OCI-LY1 (cell line): ENCODE results near the gene MPP7.

ENCODE experiments used
- H2AFZ ChIP-seq: fragments of 200-600 bp; sonication (generic), shearing (Covaris generic); 2 replicates; pipeline ENCODE4 v1.6.0; 2014; ENCODE audit warnings: antibody characterized with exemption, mild to moderate bottlenecking, low read length
- H3F3A ChIP-seq: fragments of 200-600 bp; sonication (generic), shearing (Covaris generic); 2 replicates; pipeline ENCODE4 v1.6.0; 2014; ENCODE audit warnings: mild to moderate bottlenecking, antibody characterized with exemption, low read length, moderate library complexity; ENCODE audit not compliant: insufficient read depth
- H3K27ac ChIP-seq: fragments of 200-600 bp; sonication (generic); 2 replicates; pipeline ENCODE4 v1.5.1; 2014; ENCODE audit warnings: low read length, mixed run types, mild to moderate bottlenecking, low read depth; ENCODE audit not compliant: poor library complexity, severe bottlenecking
- H3K27me3 ChIP-seq: fragments of 200-600 bp; sonication (generic); 2 replicates; pipeline ENCODE4 v1.6.0; 2014; ENCODE audit warnings: antibody characterized with exemption, mild to moderate bottlenecking, low read length, moderate library complexity; ENCODE audit not compliant: insufficient read depth
- H3K36me3 ChIP-seq: fragments of 200-600 bp; sonication (generic); 2 replicates; pipeline ENCODE4 v1.6.1; 2014; ENCODE audit warnings: mild to moderate bottlenecking, antibody characterized with exemption, low read length, moderate library complexity, mixed read lengths; ENCODE audit not compliant: insufficient read depth
- H3K4me1 ChIP-seq: fragments of 200-600 bp; sonication (generic); 2 replicates; pipeline ENCODE4 v1.5.1; 2014; ENCODE audit warnings: mild to moderate bottlenecking, low read length, moderate library complexity; ENCODE audit not compliant: insufficient read depth, severe bottlenecking
- H3K4me2 ChIP-seq: fragments of 200-600 bp; sonication (generic), shearing (Covaris generic); 2 replicates; pipeline ENCODE4 v1.6.1; 2014; ENCODE audit warnings: low read length
- H3K4me3 ChIP-seq: fragments of 200-600 bp; sonication (generic); 2 replicates; pipeline ENCODE4 v1.5.1; 2014; ENCODE audit warnings: low read length, low read depth, mild to moderate bottlenecking, mixed read lengths; ENCODE audit not compliant: poor library complexity, severe bottlenecking
- H3K79me2 ChIP-seq: fragments of 200-600 bp; shearing (Covaris generic); 2 replicates; pipeline ENCODE4 v1.6.1; 2016; ENCODE audit warnings: mixed run types, low read length, mixed read lengths; ENCODE audit not compliant: insufficient read depth
- H3K9ac ChIP-seq: fragments of 200-600 bp; sonication (generic), shearing (Covaris generic); 2 replicates; pipeline ENCODE4 v1.6.1; 2014; ENCODE audit warnings: mild to moderate bottlenecking, low read length, mixed read lengths
- H3K9me2 ChIP-seq: fragments of 200-600 bp; sonication (generic), shearing (Covaris generic); 2 replicates; pipeline ENCODE4 v1.6.1; 2014; ENCODE audit warnings: low read depth, mild to moderate bottlenecking, low read length, mixed read lengths
- H3K9me3 ChIP-seq: fragments of 200-600 bp; shearing (Covaris generic); 2 replicates; pipeline ENCODE4 v1.6.1; 2014; ENCODE audit warnings: low read length, mixed read lengths
- H4K20me1 ChIP-seq: fragments of 200-600 bp; sonication (generic), shearing (Covaris generic); 2 replicates; pipeline ENCODE4 v1.6.0; 2016; ENCODE audit warnings: mild to moderate bottlenecking, low read length; ENCODE audit not compliant: insufficient read depth
- CTCF ChIP-seq: fragments of 200-600 bp; sonication (generic), shearing (Covaris generic); IDR thresholded peaks from 2 replicates; pipeline ENCODE4 v1.5.1; 2017; ENCODE audit warnings: mild to moderate bottlenecking, antibody characterized with exemption, low read length, moderate library complexity, mixed read lengths
- EZH2 ChIP-seq: fragments of 200-600 bp; sonication (generic), shearing (Covaris generic); IDR thresholded peaks from 2 replicates; pipeline ENCODE4 v1.8.0; 2017; ENCODE audit warnings: borderline replicate concordance, mixed run types, mild to moderate bottlenecking, antibody characterized with exemption, low read length, moderate library complexity, mixed read lengths

MPP7 gene

GRCh38 chr10:28315140-28315539, 12.3 kb upstream of the MPP7 start:
- Histone ChIP-seq H2AFZ (no peak overlapping the region), H3F3A (no peaks in the 10 kb centered on the region), H3K9me3 (no peaks in the 10 kb centered on the region), H3K79me2 (no peaks in the 10 kb centered on the region), H3K27ac (no peak overlapping the region), H3K9ac (no peak overlapping the region), H3K4me1 (no peaks in the 10 kb centered on the region), H3K9me2 (no peaks in the 10 kb centered on the region), H4K20me1 (no peaks in the 10 kb centered on the region), H3K27me3 (no peaks in the 10 kb centered on the region; the same call in 1 of the 2 replicates), H3K4me3 (no peak overlapping the region), H3K36me3 (no peaks in the 10 kb centered on the region), H3K4me2 (no peak overlapping the region)
- TF ChIP-seq EZH2 (no peak), CTCF (no peak)

GRCh38 chr10:28314211-28314610, 11.3 kb upstream of the MPP7 start:
- Histone ChIP-seq H4K20me1 (no peaks in the 10 kb centered on the region), H3K9ac (no peak overlapping the region), H3K4me1 (no peaks in the 10 kb centered on the region), H3F3A (no peaks in the 10 kb centered on the region), H3K4me3 (no peak overlapping the region), H3K9me3 (no peaks in the 10 kb centered on the region), H2AFZ (no peak overlapping the region), H3K4me2 (no peak overlapping the region), H3K27ac (no peak overlapping the region), H3K36me3 (no peaks in the 10 kb centered on the region), H3K27me3 (no peaks in the 10 kb centered on the region; the same call in 1 of the 2 replicates), H3K79me2 (no peaks in the 10 kb centered on the region), H3K9me2 (no peaks in the 10 kb centered on the region)
- no peak for TF ChIP-seq CTCF
- no peak for TF ChIP-seq EZH2

DNA sequence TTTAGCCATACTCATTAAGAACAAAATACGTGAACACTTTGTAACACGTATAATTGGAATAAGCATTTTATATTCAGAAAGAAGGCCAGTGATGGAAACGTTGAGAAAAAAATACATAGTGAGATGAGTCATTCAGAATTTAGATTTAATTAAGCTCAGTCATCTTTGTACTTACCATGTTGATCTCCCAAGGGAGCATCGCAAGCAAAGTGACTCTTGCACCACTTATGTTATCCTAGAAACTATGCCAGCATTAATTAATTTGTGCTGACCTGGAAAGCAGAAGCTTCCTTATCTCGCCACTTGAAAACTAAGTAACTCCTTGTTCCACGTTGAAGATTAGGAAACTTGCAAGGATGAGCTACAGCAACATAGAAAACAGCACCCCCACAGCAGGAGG, 9.7 kb upstream of the MPP7 start:
- no peaks in the 10 kb centered on the region for H4K20me1 ChIP-seq
- no peak overlapping the region for H3K4me3 ChIP-seq
- H3K36me3 ChIP-seq = no peaks in the 10 kb centered on the region
- H3K9me2 ChIP-seq = no peaks in the 10 kb centered on the region
- no peaks in the 10 kb centered on the region for H3K79me2 ChIP-seq
- TF ChIP-seq CTCF (no peak), EZH2 (no peak)
- H3K4me2 ChIP-seq = no peak overlapping the region
- H3K27me3 ChIP-seq = no peaks in the 10 kb centered on the region; the same call in 1 of the 2 replicates
- H3F3A ChIP-seq = no peaks in the 10 kb centered on the region
- no peaks in the 10 kb centered on the region for H3K4me1 ChIP-seq
- H3K9ac ChIP-seq = no peak overlapping the region
- H2AFZ ChIP-seq = no peak overlapping the region
- no peak overlapping the region for H3K27ac ChIP-seq
- H3K9me3 ChIP-seq = no peaks in the 10 kb centered on the region
